HCT116 (cell line): ENCODE measurements around the gene CAMK2D.

Experiments used
- ATF3 ChIP-seq: IDR thresholded peaks from 2 replicates; pipeline ENCODE4 v1.6.1; 2012
- CTCF ChIP-seq, 3 experiments: fragments of 200-600 bp in 1 of 3; sonication (generic) in 1 of 3; IDR thresholded peaks in 2 of 3; conservative IDR thresholded peaks in 1 of 3; 2 replicates each; pipeline ENCODE4 v1.5.1; 2012 to 2017; ENCODE audit warnings: low read depth in 2 of 3, low read length in 2 of 3, antibody characterized with exemption in 1 of 3, borderline replicate concordance in 1 of 3, control low read depth in 1 of 3, mild to moderate bottlenecking in 1 of 3, mixed read lengths in 1 of 3, mixed run types in 1 of 3, moderate library complexity in 1 of 3; ENCODE audit not compliant: insufficient read depth in 1 of 3
- EZH2phosphoT487 ChIP-seq: fragments of 200-600 bp; IDR thresholded peaks from 2 replicates; pipeline ENCODE4 v1.6.1; 2018; ENCODE audit warnings: antibody characterized with exemption, borderline replicate concordance
- POLR2A ChIP-seq: IDR thresholded peaks from 2 replicates; pipeline ENCODE4 v1.7.0; 2011; ENCODE audit warnings: borderline replicate concordance; ENCODE audit not compliant: insufficient read depth, insufficient read length; ENCODE audit errors: extremely low read depth
- RAD21 ChIP-seq: IDR thresholded peaks from 2 replicates; pipeline ENCODE4 v1.6.1; 2012; ENCODE audit warnings: low read depth, mild to moderate bottlenecking
- REST ChIP-seq: IDR thresholded peaks from 2 replicates; pipeline ENCODE4 v1.6.1; 2012; ENCODE audit warnings: low read depth
- SIN3A ChIP-seq: IDR thresholded peaks from 2 replicates; pipeline ENCODE4 v1.6.1; 2012; ENCODE audit warnings: low read depth
- YY1 ChIP-seq: IDR thresholded peaks from 2 replicates; pipeline ENCODE4 v1.6.1; 2011; ENCODE audit warnings: low read length, low read depth, moderate library complexity, mild to moderate bottlenecking; ENCODE audit not compliant: insufficient replicate concordance; ENCODE audit errors: extremely low read depth
- ZFX ChIP-seq: fragments of 450-650 bp; IDR thresholded peaks from 2 replicates; pipeline ENCODE4 v1.6.1; 2017

GRCh38 chr4:113761620-113762185 is at the start of gene CAMK2D:
- TF ChIP-seq POLR2A (no peak), CTCF (IDR thresholded peaks at IDR 0.05 in 2 of 3, conservative IDR thresholded peaks at IDR 0.05 in 1 of 3; ENCODE audit: borderline replicate concordance in 1 of 3, insufficient read depth in 1 of 3, low read depth in 2 of 3, low read length in 2 of 3) (peak; percentile 39 to 94 (median 56)), REST (no peak), YY1 (peak; percentile 69), SIN3A (no peak; the same call in 1 of the 2 replicates), EZH2phosphoT487 (no peak), ATF3 (no peak), ZFX (no peak; the same call in 1 of the 2 replicates), RAD21 (peak; percentile 94)
